HG03439 (cell line): ENCODE measurements around the gene DICER1.
A peak's percentile ranks its signal among the peaks of the same experiment; 100 is the strongest.
"Not testable (repeated sequence)": the region's sequence is repeated elsewhere in the genome, so short reads cannot be mapped to it uniquely, and the experiment has no call there.

Experiments used
- ATAC-seq: cut with Tn5 transposase; IDR thresholded peaks from one replicate; pipeline ENCODE4 v1.9.1; 2021; ENCODE audit warnings: mild to moderate bottlenecking, moderate library complexity; ENCODE audit not compliant: unreplicated experiment

DICER1 gene

GRCh38 chr14:95185767-95186392 is 28.6 kb upstream of the DICER1 start:
- ATAC-seq: no peak

GRCh38 chr14:95185033-95185766 is 27.9 kb upstream of the DICER1 start:
- no peak for ATAC-seq

- ATAC-seq: no peak
Measured at GRCh38 chr14:95184413-95184790, 27.1 kb upstream of the DICER1 start.

- no peak for ATAC-seq
Measured at GRCh38 chr14:95183532-95184412, 26.4 kb upstream of the DICER1 start.

- ATAC-seq: no peak
Measured at GRCh38 chr14:95183082-95183481, 25.8 kb upstream of the DICER1 start.

GRCh38 chr14:95182379-95182778 is 25.1 kb upstream of the DICER1 start:
- ATAC-seq: no peak

GRCh38 chr14:95180966-95181741 is 23.8 kb upstream of the DICER1 start:
- no peak for ATAC-seq

GRCh38 chr14:95175670-95176069 is 18.3 kb upstream of the DICER1 start:
- not testable (repeated sequence) for ATAC-seq

- ATAC-seq: no peak
Measured at GRCh38 chr14:95174184-95174792, 17.0 kb upstream of the DICER1 start.

GRCh38 chr14:95173518-95173917 is 16.2 kb upstream of the DICER1 start:
- no peak for ATAC-seq

GRCh38 chr14:95167177-95167576 is 9.8 kb upstream of the DICER1 start:
- ATAC-seq: no peak

GRCh38 chr14:95165517-95165916 is 8.2 kb upstream of the DICER1 start:
- ATAC-seq: no peak

GRCh38 chr14:95164506-95164905 is 7.2 kb upstream of the DICER1 start:
- ATAC-seq: no peak

- no peak for ATAC-seq
Measured at GRCh38 chr14:95163666-95164065, 6.3 kb upstream of the DICER1 start.

GRCh38 chr14:95163132-95163531 is 5.8 kb upstream of the DICER1 start:
- no peak for ATAC-seq

GRCh38 chr14:95162641-95163040 is 5.3 kb upstream of the DICER1 start:
- no peak for ATAC-seq

GRCh38 chr14:95157048-95157326 is 342 bp downstream of the DICER1 start:
- peak; percentile 30 for ATAC-seq

GRCh38 chr14:95156161-95157047 is 925 bp downstream of the DICER1 start:
- ATAC-seq: peak; percentile 32

- ATAC-seq: no peak
Measured at GRCh38 chr14:95155045-95155444, 2.3 kb downstream of the DICER1 start.

- no peak for ATAC-seq
Measured at GRCh38 chr14:95153866-95154265, 3.5 kb downstream of the DICER1 start.
